Stimulated activated CD4-positive, alpha-beta T cell treated with anti-CD3 and anti-CD28 coated beads, Interleukin-2, amount 100 ng/mL, for 48 hours (primary cell): ENCODE data around the gene SLC24A4.

ENCODE experiments used
- DNase-seq, 2 donors: peaks; one replicate each; pipeline ENCODE4 v3.0.0-alpha.2; 2020

The SLC24A4 gene

GRCh38 chr14:92507174-92507768 is 184.3 kb downstream of the SLC24A4 start:
- DNase-seq, result no peak

DNA sequence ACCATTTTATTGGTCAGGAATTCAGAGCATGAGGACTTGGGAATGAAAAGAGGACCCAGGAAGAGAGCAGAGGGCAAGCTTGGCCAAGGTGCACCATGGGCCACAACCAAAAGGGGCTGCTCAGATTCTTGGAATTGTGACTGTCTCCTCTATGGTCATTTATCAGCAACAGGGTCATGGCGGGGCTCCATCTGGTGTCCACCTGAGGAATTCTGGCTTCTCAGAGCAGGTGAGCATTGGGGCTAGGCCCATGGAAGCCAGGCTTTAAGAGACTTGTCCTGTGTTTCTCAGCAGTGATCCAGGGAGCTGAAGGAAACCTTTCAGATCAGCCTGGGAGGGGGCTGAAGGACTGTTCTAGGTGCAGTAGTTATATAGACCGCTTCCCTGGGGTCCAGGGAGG is 188.0 kb downstream of the SLC24A4 start:
- DNase-seq, result no peak

GRCh38 chr14:92511453-92512238 is 188.7 kb downstream of the SLC24A4 start:
- DNase-seq, result no peak

- DNase-seq, result no peak
Measured at GRCh38 chr14:92512807-92513203, 189.8 kb downstream of the SLC24A4 start.

GRCh38 chr14:92513204-92513965 is 190.4 kb downstream of the SLC24A4 start, which contains the start of gene RIN3:
TSS of gene RIN3 (plus strand) at chr14:92513781. CDS start at chr14:92513933, 152 bp downstream.
- DNase-seq, result peak; percentile 28 to 38

DNA sequence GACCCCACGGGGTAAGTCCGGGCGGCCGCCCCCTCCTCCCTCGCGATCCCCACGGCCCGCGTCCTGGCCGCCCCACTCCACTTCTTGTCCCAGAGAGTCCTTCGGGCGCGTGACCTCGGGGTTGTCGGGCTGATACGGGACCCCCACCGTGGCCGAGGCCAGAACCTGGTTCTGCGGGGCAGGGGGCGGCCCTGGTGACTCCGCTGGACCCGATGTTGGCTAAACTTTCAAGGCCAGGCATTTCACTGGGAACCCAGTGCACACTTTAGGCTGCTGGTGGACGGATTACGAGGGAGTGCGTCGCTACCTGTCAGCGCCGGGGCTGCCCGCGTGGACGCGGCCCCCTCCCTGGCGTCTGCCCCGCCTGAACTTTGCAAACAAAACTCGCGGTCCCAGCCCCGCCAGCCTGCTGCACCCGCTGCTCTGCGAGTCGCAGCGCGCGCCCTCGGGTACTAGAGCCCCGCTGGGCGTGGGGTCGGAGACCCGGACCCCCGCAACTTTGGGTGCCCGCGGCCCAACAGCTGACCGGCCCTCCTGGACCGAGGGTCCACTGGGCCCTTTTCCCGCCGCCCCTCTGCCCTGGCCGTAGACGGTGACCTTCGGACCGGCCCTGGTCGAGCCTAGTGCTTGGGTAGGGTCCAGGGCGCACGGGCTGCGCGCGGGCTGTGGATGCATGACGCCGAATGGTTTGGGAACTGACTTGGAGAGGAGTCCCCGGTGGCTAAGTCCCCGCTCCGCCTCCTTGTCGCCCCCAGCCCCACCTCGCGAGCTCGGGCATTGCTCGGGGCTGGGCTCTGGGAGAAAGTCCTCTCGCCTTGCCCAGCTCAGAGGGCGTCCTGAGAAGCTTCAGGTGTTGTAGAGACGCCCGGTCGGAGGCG is 191.2 kb downstream of the SLC24A4 start:
- peak in 1 of 2 donors; percentile 30 for DNase-seq

DNA sequence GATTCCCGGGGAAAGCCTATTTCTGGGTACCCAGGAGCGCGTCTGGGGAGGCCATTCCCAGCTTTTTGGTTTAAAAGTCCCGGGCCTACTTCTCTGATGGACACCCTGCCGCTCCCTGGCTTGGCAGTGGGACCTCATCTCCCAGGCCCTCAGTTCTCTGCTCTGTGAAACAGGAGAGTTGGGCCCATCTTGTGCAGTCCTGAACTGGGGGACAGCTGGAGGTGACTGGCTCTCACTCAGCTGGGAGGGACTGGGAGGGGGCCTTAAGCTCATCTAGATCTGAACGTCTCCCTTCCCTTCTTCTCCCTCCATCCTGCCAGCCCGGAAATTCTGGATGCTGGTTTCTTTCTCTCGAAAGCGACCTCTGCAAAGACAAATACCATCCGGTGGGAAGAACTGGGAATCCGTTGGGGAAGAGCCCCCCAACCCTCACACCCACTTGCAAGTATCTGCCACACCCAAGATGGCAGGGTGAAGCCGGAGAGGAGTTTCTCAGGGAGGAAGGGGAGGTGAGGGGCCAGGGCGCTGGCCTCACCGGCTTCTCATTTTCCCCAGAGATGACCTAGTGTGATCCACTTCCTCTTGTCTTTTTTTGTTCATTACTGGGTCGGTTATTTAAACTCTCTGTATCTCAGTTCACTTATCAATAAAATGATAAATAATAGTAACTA is 192.0 kb downstream of the SLC24A4 start:
- DNase-seq, result no peak

DNA sequence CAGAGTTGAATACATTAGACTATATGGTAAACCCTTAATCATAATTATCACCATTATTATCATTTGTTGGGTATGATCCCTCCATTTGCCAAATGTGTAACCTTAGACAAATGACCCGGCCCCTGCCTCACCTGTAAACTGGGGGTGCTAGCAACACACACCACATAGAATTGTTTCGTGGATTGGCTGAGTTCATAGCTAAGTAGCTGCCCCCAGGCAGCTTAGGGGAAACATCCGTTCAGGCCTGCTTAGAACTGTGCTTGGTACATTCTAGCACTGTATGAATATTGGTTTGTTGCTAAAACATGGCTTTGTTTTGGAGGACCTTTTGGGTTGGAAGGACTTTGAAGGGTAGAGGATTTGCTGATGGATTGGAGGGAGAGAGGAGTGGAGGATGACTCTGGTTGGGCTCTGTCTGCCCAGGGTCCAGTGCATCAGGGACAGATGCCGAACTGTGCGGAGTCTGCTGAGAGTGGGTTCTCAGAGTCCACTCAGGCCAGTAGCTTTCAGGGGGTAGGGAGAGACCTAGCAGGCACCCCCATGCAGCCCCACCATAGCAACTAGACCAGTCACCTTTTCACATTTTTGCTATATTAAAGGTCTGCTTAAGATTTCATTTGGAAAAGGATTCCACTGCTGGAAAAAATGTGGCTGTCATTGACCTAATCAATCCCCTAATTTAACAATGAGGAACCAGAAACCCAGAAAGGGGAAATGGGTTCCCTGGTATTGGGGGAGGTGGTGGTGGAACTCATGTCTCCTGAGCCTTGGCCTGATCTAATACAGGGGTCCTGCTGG is 192.8 kb downstream of the SLC24A4 start:
- DNase-seq, result no peak

DNA sequence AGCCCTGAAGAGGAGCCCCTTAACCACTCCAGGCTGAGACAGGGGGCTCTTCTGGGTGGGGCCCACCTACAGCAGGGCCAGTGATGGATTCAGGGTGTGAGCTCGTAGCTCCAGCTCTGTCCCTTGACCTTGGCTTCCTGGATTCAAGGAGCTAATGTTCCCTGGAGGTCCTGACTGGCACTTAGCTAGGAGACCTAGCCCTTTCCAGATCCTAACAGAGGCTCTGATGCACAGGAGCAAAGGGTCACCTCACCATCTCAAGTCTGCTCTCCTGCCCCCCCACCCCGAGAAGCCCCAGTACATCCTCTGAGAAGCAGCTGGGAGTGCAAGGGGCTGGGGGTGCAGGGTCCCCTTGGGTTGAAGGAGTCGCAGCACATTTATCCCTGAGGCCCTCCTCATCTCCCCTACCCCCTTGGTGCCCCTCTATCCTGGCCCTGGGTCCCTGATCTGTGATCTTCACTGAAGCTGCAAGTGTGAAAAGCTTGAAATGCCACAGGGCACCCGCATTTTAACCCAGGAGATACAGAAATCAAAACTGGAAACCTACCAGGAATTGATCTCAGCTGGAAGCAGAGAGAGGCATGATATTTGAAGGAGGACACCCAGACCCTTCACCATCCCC is 193.5 kb downstream of the SLC24A4 start:
- no peak for DNase-seq

DNA sequence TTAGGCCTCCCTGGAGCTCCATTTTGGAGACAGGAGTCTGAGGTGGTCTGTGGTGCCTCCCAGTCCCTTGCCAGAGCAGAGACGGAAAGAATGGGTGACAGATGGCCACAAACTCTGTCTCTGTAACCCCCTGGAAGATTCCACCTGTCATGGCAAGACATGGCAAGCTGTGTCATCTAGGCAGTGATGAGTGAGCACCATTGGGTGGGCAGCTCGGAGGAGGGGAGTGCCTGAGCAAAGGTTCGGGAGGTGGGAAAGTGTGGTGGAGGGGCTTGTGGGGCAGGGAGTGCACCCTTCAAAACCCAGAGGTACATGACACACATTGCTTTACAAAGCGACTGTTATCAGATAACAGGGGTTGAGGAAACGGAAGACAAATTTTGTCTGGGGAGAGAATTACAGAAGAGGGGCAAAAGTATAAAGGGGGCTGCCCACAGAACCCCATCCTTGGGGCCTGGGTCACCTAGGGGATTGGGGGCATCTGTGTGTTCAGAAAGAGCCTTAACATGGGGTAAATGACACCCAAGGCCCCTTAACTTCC is 194.1 kb downstream of the SLC24A4 start:
- no peak for DNase-seq

DNA sequence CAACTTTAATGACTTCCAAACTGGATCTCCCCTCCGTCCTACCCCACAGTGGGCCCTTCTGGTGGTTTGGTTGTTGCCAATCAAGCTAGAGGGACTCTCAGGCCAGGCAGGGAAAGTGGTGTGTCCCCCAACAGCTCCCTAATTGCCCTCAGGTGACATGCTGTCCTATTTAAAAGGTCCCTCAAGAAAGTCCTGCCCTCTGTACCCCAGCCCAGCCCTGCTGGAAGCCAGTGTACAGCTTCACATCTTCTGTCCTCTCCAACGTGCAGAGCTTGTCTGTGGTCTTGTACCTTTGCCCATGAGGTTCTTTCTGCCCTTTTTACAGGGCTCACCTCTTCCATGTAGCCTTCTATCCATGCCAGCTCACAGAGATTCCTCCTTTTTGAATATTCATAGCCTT is 194.8 kb downstream of the SLC24A4 start:
- DNase-seq, result no peak

DNA sequence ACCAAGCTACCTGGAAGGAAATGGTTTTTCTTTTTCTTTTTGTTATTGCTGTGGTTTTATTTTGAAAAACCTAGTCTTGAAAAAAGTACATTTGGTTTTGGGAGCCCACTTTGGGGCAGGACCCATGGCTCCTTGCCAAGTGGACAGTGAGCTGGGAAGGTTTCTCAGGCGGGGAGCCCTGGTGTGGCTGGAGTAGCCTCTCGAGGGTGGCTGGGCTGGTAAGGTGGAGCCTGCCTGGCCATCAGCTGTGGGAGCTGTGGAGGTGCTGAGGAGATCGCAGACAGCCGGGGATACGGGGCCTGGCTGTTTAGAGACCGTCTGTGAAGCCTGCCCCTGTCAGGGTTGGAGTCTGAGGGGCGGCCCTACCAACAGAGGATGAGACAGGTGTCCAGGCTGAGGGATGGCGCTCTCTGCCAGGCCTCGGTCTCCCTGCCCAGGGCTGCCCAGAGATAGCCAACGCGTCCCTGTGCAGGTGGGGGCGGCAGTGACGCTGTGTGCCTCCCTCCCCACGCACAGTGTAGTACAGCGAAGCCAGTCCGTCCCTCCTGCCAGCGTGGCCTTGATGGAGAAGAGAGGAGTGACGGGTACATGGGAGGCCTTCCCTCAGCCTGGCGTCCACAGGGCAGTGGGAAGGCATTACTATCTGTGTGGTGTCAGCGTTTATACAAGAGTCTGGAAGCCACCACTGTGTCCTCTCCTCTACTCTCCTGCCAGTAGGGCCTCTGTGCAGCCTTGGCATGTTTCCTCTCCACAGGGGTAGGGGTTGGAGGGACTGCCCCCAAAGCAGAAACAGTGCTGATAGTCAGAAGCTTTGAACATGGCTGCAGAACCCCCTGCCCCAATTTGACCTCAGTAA is 196.5 kb downstream of the SLC24A4 start:
- no peak for DNase-seq

- no peak for DNase-seq
Measured at GRCh38 chr14:92520102-92521057, 197.4 kb downstream of the SLC24A4 start.

GRCh38 chr14:92521058-92521415 is 198.1 kb downstream of the SLC24A4 start:
- DNase-seq, result no peak

- DNase-seq, result no peak
Measured at GRCh38 chr14:92523752-92524151, 200.8 kb downstream of the SLC24A4 start.

DNA sequence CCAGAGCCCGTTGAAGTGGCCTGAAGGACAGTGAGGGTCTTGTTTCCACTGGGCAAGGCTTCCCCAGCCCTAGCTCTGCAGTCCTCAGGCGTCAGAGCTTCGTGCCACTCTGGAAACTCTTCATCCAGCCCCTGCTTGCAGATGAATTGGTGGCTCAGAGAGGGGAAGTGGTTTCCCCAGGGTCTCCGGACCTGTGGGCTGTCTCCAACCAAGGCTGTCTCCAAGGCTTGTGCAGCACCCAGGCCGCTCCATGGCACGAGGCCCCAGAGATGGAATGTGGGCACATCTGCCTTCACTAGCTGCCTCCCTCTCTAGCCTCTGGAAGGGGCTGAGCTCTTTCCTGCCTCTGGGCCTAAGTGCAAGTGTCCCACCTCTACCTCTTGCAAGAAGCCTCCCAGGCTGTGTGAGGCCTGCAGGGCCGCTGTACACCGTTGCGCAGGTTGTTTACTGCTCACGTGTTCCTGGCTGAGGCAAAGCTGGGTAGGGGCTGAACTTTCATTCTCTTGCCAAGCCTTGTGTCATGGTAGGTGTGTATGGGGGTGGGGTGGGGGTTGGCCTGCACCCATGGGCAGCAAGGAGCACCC is 201.7 kb downstream of the SLC24A4 start:
- no peak for DNase-seq

- DNase-seq, result no peak
Measured at GRCh38 chr14:92525322-92526095, 202.5 kb downstream of the SLC24A4 start.
